NK-92 (cell line): ENCODE measurements around the gene ATF6.

Source experiments
- DNase-seq: peaks from one replicate; lab custom pipeline; 2025; ENCODE audit not compliant: unreplicated experiment; lab: John Stamatoyannopoulos, UW

Gene ATF6

GRCh38 chr1:161956930-161957329 lies 190.8 kb downstream of the ATF6 start:
- no peak for DNase-seq

- DNase-seq = no peak
Observed at GRCh38 chr1:161958425-161958824, 192.3 kb downstream of the ATF6 start.

GRCh38 chr1:161962091-161962887 lies 196.2 kb downstream of the ATF6 start:
- DNase-seq = no peak

- no peak for DNase-seq
Observed at GRCh38 chr1:161966067-161966466, 199.9 kb downstream of the ATF6 start.

- no peak for DNase-seq
Observed at GRCh38 chr1:161970036-161970435, 203.9 kb downstream of the ATF6 start.

GRCh38 chr1:161970633-161971032 lies 204.5 kb downstream of the ATF6 start:
- DNase-seq = no peak

- no peak for DNase-seq
Observed at GRCh38 chr1:161972828-161973227, 206.7 kb downstream of the ATF6 start.

- no peak for DNase-seq
Observed at GRCh38 chr1:161973924-161974845, 208.1 kb downstream of the ATF6 start.

- DNase-seq = no peak
Observed at GRCh38 chr1:161978011-161978790, 212.1 kb downstream of the ATF6 start.

GRCh38 chr1:161981126-161981525 lies 215.0 kb downstream of the ATF6 start:
- no peak for DNase-seq

- DNase-seq = no peak
Observed at GRCh38 chr1:161981735-161982506, 215.8 kb downstream of the ATF6 start.

GRCh38 chr1:161982507-161982895 lies 216.4 kb downstream of the ATF6 start:
- no peak for DNase-seq

- DNase-seq = no peak
Observed at GRCh38 chr1:161982917-161983316, 216.8 kb downstream of the ATF6 start.

- DNase-seq = no peak
Observed at GRCh38 chr1:161983725-161984124, 217.6 kb downstream of the ATF6 start.

GRCh38 chr1:161985301-161985822 lies 219.2 kb downstream of the ATF6 start:
- no peak for DNase-seq

GRCh38 chr1:161986328-161986727 lies 220.2 kb downstream of the ATF6 start:
- DNase-seq = no peak

GRCh38 chr1:161987303-161987702 lies 221.2 kb downstream of the ATF6 start:
- no peak for DNase-seq

GRCh38 chr1:161987872-161988271 lies 221.8 kb downstream of the ATF6 start:
- DNase-seq = no peak

GRCh38 chr1:161988413-161988812 lies 222.3 kb downstream of the ATF6 start:
- no peak for DNase-seq

- no peak for DNase-seq
Observed at GRCh38 chr1:161989108-161989507, 223.0 kb downstream of the ATF6 start.
